Left lung (tissue), 10 donors: ENCODE data around the gene MMP14. TPM values are rescaled to one million over a fixed set of nuclear protein-coding genes. Genes with fewer than 3 reads are reported as not detected.
"Not testable (repeated sequence)": the region's sequence is repeated elsewhere in the genome, so short reads cannot be mapped to it uniquely, and the experiment has no call there.

Experiments used
- ATAC-seq: fragments of 200-7000 bp; cut with Tn5 transposase; one replicate; pipeline ENCODE4 v1.9.1; 2020; ENCODE audit warnings: moderate library complexity
- DNase-seq, 4 donors: peaks; one replicate each; pipeline ENCODE4 v3.0.0-alpha.2; 2013 to 2020
- H3K27ac ChIP-seq, 2 donors: fragments of 200-600 bp; sonication (generic) in 1 of 2; one replicate each; pipeline versions ENCODE4 v1.5.0 to v1.8.0; 2020 to 2021
- H3K27me3 ChIP-seq, 2 donors: fragments of 200-600 bp; sonication (generic) in 1 of 2; one replicate each; pipeline versions ENCODE4 v1.5.0 to v1.8.0; 2020 to 2021
- H3K36me3 ChIP-seq, 2 donors: fragments of 200-600 bp; sonication (generic) in 1 of 2; one replicate each; pipeline versions ENCODE4 v1.5.0 to v1.8.0; 2020 to 2021
- H3K4me1 ChIP-seq, 2 donors: fragments of 200-600 bp; one replicate each; pipeline ENCODE4 v1.8.0; 2021
- H3K4me3 ChIP-seq, 2 donors: fragments of 200-600 bp; sonication (generic) in 1 of 2; one replicate each; pipeline versions ENCODE4 v1.5.0 to v1.8.0; 2020 to 2021; ENCODE audit warnings: mild to moderate bottlenecking in 1 of 2
- H3K9me3 ChIP-seq, 2 donors: fragments of 200-600 bp; sonication (generic) in 1 of 2; one replicate each; pipeline versions ENCODE4 v1.5.0 to v1.8.0; 2020 to 2021
- intact Hi-C, 2 donors: fragments of 100-400 bp; cut with DNase I; formaldehyde crosslinking; loops; one replicate each; pipeline versions ENCODE4 v1.11.2 to v1.14.2; 2022
- polyA plus RNA-seq, 6 donors: library from polyadenylated mRNA; unstranded; fragments of 120-200 nt; gene quantifications; one replicate each; pipeline ENCODE4 v1.2.1, GENCODE V29; 2013; ENCODE audit not compliant: insufficient read length in 6 of 6
- total RNA-seq, 2 donors: library from RNA; stranded (reverse); fragmentation: NEBNext Ultra II Directional; extraction: Animal tissue kit (Norgen Biotek cat#: 25700); gene quantifications; one replicate each; pipeline ENCODE4 v1.2.1, GENCODE V29; 2021
- TF ChIP-seq, protein P1 (sequence below), 2 donors: fragments of 200-600 bp; sonication (generic) in 1 of 2; IDR thresholded peaks; one replicate each; pipeline versions ENCODE4 v1.5.0 to v1.8.0; 2021; ENCODE audit warnings: antibody characterized with exemption in 2 of 2
- donor health status: DM: no; HTN: yes; CAD: no.
- donor health status: DM: no; HTN: no; CAD: no.

Gene MMP14
- total and polyA plus RNA-seq, 8 donors = 169 to 225 (median 195) TPM

DNA sequence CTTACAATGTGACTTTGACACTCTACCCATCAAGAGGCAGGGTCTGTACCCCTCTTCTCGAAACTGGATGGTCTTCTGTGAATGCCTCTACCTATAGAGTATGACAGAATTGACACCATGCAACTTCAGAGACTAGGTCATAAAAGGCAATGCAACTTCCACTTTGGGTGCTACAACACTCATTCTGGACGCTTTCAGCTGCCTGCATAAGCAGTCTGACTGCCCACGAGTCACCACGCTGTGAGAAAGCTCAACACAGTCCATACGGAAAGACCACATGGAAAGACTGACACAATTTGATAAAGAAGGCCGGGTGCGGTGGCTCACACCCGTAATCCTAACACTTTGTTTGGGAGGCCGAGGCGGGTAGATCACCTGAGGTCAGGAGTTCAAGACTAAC lies 36.0 kb upstream of the MMP14 start:
- intact Hi-C loops = no loop called here
- peak; percentile 52 for ATAC-seq

DNA sequence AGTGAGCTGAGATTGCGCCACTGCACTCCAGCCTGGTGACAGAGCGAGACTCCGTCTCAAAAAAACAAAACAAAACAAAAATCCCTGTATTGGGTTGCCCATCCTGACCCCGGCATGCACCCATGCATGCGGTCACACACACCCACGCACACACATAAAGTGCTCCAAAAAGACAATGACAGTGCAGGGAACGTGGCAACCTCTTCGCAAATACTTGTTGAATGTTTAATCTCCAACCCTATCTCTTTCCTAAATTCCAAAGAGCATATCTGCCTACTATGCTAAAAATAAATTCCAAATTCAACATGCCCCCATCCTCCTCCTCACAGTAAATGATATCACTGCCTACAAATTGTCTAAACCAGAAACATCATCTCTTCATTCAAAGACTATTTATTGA lies 34.7 kb upstream of the MMP14 start:
- ATAC-seq (no peak), DNase-seq (no peak)
- Histone ChIP-seq H3K36me3 (peaks cover 0 to 4% of the 10 kb centered on the region in 2 donors), H3K4me1 (peaks cover 0 to 56% of the 10 kb centered on the region in 2 donors), H3K27me3 (no peaks in the 10 kb centered on the region), H3K9me3 (no peaks in the 10 kb centered on the region), H3K4me3 (no peak overlapping the region), H3K27ac (no peak overlapping the region)
- intact Hi-C loops = no loop called here
- TF ChIP-seq, protein P1, sequence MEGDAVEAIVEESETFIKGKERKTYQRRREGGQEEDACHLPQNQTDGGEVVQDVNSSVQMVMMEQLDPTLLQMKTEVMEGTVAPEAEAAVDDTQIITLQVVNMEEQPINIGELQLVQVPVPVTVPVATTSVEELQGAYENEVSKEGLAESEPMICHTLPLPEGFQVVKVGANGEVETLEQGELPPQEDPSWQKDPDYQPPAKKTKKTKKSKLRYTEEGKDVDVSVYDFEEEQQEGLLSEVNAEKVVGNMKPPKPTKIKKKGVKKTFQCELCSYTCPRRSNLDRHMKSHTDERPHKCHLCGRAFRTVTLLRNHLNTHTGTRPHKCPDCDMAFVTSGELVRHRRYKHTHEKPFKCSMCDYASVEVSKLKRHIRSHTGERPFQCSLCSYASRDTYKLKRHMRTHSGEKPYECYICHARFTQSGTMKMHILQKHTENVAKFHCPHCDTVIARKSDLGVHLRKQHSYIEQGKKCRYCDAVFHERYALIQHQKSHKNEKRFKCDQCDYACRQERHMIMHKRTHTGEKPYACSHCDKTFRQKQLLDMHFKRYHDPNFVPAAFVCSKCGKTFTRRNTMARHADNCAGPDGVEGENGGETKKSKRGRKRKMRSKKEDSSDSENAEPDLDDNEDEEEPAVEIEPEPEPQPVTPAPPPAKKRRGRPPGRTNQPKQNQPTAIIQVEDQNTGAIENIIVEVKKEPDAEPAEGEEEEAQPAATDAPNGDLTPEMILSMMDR (IDR thresholded peaks at IDR 0.05) = no peak

More for the DNA sequence above, 36.0 kb upstream of the MMP14 start:
- no peak overlapping the region for H3K4me3 ChIP-seq
- no peak for DNase-seq
- H3K27ac ChIP-seq = no peak overlapping the region
- TF ChIP-seq, protein P1 (IDR thresholded peaks at IDR 0.05) = no peak
- no peaks in the 10 kb centered on the region for H3K27me3 ChIP-seq
- peaks cover 0 to under 1% of the 10 kb centered on the region in 2 donors for H3K36me3 ChIP-seq
- no peaks in the 10 kb centered on the region for H3K9me3 ChIP-seq
- H3K4me1 ChIP-seq = peaks cover 0 to 58% of the 10 kb centered on the region in 2 donors

DNA sequence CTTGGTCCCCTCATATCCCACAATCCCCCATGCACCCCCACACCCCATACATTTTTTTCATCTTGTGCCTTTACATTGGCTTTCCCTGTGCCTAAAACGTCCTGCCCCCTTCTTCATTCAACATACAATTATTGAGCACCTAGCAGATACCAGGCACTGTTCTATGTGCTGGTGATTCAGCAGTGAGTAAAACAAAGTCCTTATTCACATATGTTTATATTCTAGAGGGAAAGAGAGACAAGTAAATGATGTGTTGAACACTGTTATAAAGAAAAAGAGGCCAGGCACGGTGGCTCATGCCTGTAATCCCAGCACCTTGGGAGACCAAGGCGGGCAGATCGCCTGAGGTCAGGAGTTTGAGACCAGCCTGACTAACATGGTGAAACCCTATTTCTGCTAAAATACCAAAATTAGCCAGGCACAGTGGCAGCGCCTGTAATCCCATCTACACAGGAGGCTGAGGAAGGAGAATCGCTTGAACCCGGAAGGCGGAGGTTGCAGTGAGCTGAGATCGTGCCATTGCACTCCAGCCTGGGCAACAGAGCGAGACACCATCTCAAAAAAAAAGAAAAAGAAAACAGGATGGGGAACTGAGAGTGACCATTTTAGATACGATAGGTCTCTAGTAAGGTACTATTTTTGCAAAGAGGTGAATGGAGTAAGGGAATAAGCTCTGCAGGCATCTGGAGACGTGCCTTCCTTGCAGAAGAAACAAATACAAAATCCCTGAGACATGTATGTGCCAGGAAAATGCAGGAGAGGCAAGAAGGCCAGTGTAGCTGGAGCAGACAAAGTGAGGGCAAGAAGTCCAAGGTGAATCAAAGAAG lies 33.3 kb upstream of the MMP14 start:
- no peak for DNase-seq
- no peak overlapping the region for H3K4me3 ChIP-seq
- peaks cover 0 to 4% of the 10 kb centered on the region in 2 donors for H3K36me3 ChIP-seq
- no peaks in the 10 kb centered on the region for H3K27me3 ChIP-seq
- H3K27ac ChIP-seq = no peak overlapping the region
- ATAC-seq = no peak
- TF ChIP-seq, protein P1 (IDR thresholded peaks at IDR 0.05) = no peak
- intact Hi-C loops = no loop called here
- no peaks in the 10 kb centered on the region for H3K9me3 ChIP-seq
- peaks cover 0 to 44% of the 10 kb centered on the region in 2 donors for H3K4me1 ChIP-seq

DNA sequence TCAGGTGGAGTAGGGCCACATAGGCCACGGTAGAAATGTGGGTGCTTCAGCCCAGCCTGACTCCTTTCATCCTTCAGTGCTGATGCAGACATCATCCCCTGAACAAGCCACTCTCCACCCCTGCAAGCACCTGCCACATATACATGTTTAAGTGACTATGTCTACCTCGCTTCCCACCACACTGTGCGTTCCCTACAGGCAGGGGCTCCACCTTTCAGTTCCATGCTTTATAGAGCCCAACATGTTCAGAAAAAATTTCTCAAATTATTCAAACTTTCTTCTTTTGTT lies 32.8 kb upstream of the MMP14 start:
- Histone ChIP-seq H3K4me3 (no peak overlapping the region), H3K9me3 (no peaks in the 10 kb centered on the region), H3K4me1 (peaks cover 0 to 44% of the 10 kb centered on the region in 2 donors), H3K36me3 (peaks cover 0 to 4% of the 10 kb centered on the region in 2 donors), H3K27me3 (no peaks in the 10 kb centered on the region), H3K27ac (no peak overlapping the region)
- DNase-seq = no peak
- intact Hi-C loops = no loop called here
- TF ChIP-seq, protein P1 (IDR thresholded peaks at IDR 0.05) = no peak
- ATAC-seq = no peak

DNA sequence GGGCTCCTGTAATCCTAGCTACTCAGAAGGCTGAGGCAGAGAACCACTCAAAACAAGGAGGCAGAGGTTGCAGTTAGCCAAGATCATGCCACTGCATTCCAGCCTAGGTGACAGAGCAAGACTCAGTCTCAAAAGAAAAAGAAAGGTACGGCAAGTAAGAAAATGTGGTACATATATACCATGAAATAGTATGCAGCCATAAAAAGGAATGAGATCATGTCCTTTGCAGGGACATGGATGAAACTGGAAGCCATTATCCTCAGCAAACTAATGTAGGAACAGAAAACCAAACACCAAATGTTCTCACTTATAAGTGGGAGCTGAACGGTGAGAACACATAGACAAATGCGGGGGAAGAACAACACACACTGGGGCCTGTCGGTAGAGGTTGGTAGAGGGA lies 31.1 kb upstream of the MMP14 start:
- H3K27me3 ChIP-seq, intact Hi-C loops, H3K36me3 ChIP-seq, DNase-seq, H3K9me3 ChIP-seq, H3K4me3 ChIP-seq, H3K27ac ChIP-seq, ATAC-seq: not testable (repeated sequence)
- peaks cover 0 to 44% of the 10 kb centered on the region in 2 donors for H3K4me1 ChIP-seq
